ENCODE data around the gene PDE4A. TPM values are rescaled to one million over a fixed set of nuclear protein-coding genes. Genes with fewer than 3 reads are reported as not detected.

PDE4A gene
- total and polyA plus RNA-seq, 10 of the 15 experiments (the other 5 are each of a cell fraction or from before 2014, with no cell fraction given), result 0.24 to 13.3 (median 4.9) TPM

- TF ChIP-seq, protein P1, sequence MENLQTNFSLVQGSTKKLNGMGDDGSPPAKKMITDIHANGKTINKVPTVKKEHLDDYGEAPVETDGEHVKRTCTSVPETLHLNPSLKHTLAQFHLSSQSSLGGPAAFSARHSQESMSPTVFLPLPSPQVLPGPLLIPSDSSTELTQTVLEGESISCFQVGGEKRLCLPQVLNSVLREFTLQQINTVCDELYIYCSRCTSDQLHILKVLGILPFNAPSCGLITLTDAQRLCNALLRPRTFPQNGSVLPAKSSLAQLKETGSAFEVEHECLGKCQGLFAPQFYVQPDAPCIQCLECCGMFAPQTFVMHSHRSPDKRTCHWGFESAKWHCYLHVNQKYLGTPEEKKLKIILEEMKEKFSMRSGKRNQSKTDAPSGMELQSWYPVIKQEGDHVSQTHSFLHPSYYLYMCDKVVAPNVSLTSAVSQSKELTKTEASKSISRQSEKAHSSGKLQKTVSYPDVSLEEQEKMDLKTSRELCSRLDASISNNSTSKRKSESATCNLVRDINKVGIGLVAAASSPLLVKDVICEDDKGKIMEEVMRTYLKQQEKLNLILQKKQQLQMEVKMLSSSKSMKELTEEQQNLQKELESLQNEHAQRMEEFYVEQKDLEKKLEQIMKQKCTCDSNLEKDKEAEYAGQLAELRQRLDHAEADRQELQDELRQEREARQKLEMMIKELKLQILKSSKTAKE (IDR thresholded peaks at IDR 0.05; ENCODE audit: low read depth, poor library complexity, severe bottlenecking), result no peak
- no peak for TF ChIP-seq ZNF207 (IDR thresholded peaks at IDR 0.05; ENCODE audit: borderline replicate concordance)
- TF ChIP-seq CREM (IDR thresholded peaks at IDR 0.05; ENCODE audit: low read depth), result no peak
- TF ChIP-seq IKZF1 (conservative IDR thresholded peaks at IDR 0.05), result peak; percentile 89
- TF ChIP-seq IKZF2 (IDR thresholded peaks at IDR 0.05), result peak; percentile 88 to 89
- TF ChIP-seq MTA2 (IDR thresholded peaks at IDR 0.05; ENCODE audit: low read depth), result 0 out of 2 replicates have a peak, but pooled peaks have one; percentile 9
- TF ChIP-seq GATAD2B (conservative IDR thresholded peaks at IDR 0.05; ENCODE audit: low read depth), result no peak
- TF ChIP-seq, protein P2, sequence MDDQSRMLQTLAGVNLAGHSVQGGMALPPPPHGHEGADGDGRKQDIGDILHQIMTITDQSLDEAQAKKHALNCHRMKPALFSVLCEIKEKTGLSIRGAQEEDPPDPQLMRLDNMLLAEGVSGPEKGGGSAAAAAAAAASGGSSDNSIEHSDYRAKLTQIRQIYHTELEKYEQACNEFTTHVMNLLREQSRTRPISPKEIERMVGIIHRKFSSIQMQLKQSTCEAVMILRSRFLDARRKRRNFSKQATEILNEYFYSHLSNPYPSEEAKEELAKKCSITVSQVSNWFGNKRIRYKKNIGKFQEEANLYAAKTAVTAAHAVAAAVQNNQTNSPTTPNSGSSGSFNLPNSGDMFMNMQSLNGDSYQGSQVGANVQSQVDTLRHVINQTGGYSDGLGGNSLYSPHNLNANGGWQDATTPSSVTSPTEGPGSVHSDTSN (IDR thresholded peaks at IDR 0.05; ENCODE audit: insufficient replicate concordance, low read depth, low read length), result no peak
- TF ChIP-seq NFXL1 (IDR thresholded peaks at IDR 0.05; ENCODE audit: borderline replicate concordance), result no peak
- TF ChIP-seq PAX5 (IDR thresholded peaks at IDR 0.05; ENCODE audit: borderline replicate concordance, low read depth, low read length), result no peak
- TF ChIP-seq LARP7 (IDR thresholded peaks at IDR 0.05), result no peak
- no peak for TF ChIP-seq JUND (IDR thresholded peaks at IDR 0.05; ENCODE audit: low read depth, low read length)
- TF ChIP-seq KLF5 (IDR thresholded peaks at IDR 0.05; ENCODE audit: partially characterized antibody), result no peak
- 0 out of 2 replicates have a peak, but pooled peaks have one; percentile 25 for TF ChIP-seq MLLT1 (IDR thresholded peaks at IDR 0.05)
- TF ChIP-seq PAX8 (IDR thresholded peaks at IDR 0.05), result no peak
- TF ChIP-seq, protein P3, sequence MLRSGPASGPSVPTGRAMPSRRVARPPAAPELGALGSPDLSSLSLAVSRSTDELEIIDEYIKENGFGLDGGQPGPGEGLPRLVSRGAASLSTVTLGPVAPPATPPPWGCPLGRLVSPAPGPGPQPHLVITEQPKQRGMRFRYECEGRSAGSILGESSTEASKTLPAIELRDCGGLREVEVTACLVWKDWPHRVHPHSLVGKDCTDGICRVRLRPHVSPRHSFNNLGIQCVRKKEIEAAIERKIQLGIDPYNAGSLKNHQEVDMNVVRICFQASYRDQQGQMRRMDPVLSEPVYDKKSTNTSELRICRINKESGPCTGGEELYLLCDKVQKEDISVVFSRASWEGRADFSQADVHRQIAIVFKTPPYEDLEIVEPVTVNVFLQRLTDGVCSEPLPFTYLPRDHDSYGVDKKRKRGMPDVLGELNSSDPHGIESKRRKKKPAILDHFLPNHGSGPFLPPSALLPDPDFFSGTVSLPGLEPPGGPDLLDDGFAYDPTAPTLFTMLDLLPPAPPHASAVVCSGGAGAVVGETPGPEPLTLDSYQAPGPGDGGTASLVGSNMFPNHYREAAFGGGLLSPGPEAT (IDR thresholded peaks at IDR 0.05; ENCODE audit: low read depth), result peak; percentile 72
- no peak for TF ChIP-seq RB1 (IDR thresholded peaks at IDR 0.05; ENCODE audit: borderline replicate concordance)
- TF ChIP-seq EZH2 (IDR thresholded peaks at IDR 0.05; ENCODE audit: borderline replicate concordance, control insufficient read depth, low read depth, low read length), result no peak
- peak; percentile 50; the same call in 1 of the 2 replicates for TF ChIP-seq YY1 (IDR thresholded peaks at IDR 0.05; ENCODE audit: low read depth, low read length)
- TF ChIP-seq ATF2 (IDR thresholded peaks at IDR 0.05; ENCODE audit: low read length), result no peak; the same call in 1 of the 2 replicates
- no peak for TF ChIP-seq ATF7 (IDR thresholded peaks at IDR 0.05; ENCODE audit: low read depth)
- TF ChIP-seq PML (IDR thresholded peaks at IDR 0.05; ENCODE audit: low read length), result 0 out of 2 replicates have a peak, but pooled peaks have one; percentile 24
- TF ChIP-seq MTA3 (IDR thresholded peaks at IDR 0.05; ENCODE audit: borderline replicate concordance, low read length), result no peak; the same call in 1 of the 2 replicates
- TF ChIP-seq SRF (IDR thresholded peaks at IDR 0.05; ENCODE audit: low read depth in 2 of 2, low read length in 2 of 2), result no peak
- no peak for TF ChIP-seq ZSCAN29 (IDR thresholded peaks at IDR 0.05)
- TF ChIP-seq RAD51 (IDR thresholded peaks at IDR 0.05), result no peak
Observed at GRCh38 chr19:10388957-10389356, 31.4 kb upstream of the PDE4A start (continued).

All from GM12878 (cell line).